Kidney epithelial cell (primary cell): ENCODE measurements around the gene FNDC1. TPM values are rescaled to one million over a fixed set of nuclear protein-coding genes. Genes with fewer than 3 reads are reported as not detected.

Experiments used
- DNase-seq: peaks from one replicate; pipeline ENCODE4 v3.0.0-alpha.2; 2010; ENCODE audit warnings: low read depth
- H3K27me3 ChIP-seq: 2 replicates; pipeline ENCODE4 v1.6.0; 2011; ENCODE audit warnings: low read length; ENCODE audit not compliant: control insufficient read depth, insufficient read depth
- H3K36me3 ChIP-seq: 2 replicates; pipeline ENCODE4 v1.5.1; 2011; ENCODE audit warnings: low read length; ENCODE audit not compliant: control insufficient read depth, insufficient read depth
- H3K4me3 ChIP-seq: 2 replicates; pipeline ENCODE4 v1.5.1; 2011; ENCODE audit warnings: low read depth, mild to moderate bottlenecking, control low read depth, low read length
- CTCF ChIP-seq: IDR thresholded peaks from 2 replicates; pipeline ENCODE4 v1.5.1; 2011; ENCODE audit warnings: mild to moderate bottlenecking, moderate library complexity, low read length, control low read depth, inconsistent platforms; ENCODE audit not compliant: insufficient read depth, poor library complexity, severe bottlenecking
- total RNA-seq: library from RNA; depleted of rRNA; stranded (reverse); fragments of >200 nt; gene quantifications from 2 replicates; pipeline ENCODE4 v1.2.3, GENCODE V29; 2015

Gene FNDC1
- total RNA-seq, 1 donor from 2014 or later: 1.0 TPM

- no peaks in the 10 kb centered on the region for H3K36me3 ChIP-seq
- no peak for DNase-seq
- no peak for TF ChIP-seq CTCF
- peaks cover 21% of the 10 kb centered on the region for H3K27me3 ChIP-seq
- H3K4me3 ChIP-seq: no peak overlapping the region
Measured at GRCh38 chr6:159233365-159234101, 64.3 kb downstream of the FNDC1 start.

GRCh38 chr6:159234102-159234553 is 64.9 kb downstream of the FNDC1 start:
- H3K4me3 ChIP-seq: no peak overlapping the region
- peaks cover 21% of the 10 kb centered on the region for H3K27me3 ChIP-seq
- no peaks in the 10 kb centered on the region for H3K36me3 ChIP-seq
- no peak for DNase-seq
- no peak for TF ChIP-seq CTCF

GRCh38 chr6:159238920-159239558 is 69.8 kb downstream of the FNDC1 start:
- Histone ChIP-seq H3K4me3 (no peak overlapping the region), H3K27me3 (peaks cover 6% of the 10 kb centered on the region), H3K36me3 (no peaks in the 10 kb centered on the region)
- TF ChIP-seq CTCF: no peak
- DNase-seq: no peak

GRCh38 chr6:159249128-159249527 is 79.9 kb downstream of the FNDC1 start:
- H3K36me3 ChIP-seq: no peaks in the 10 kb centered on the region
- H3K4me3 ChIP-seq: no peak overlapping the region
- TF ChIP-seq CTCF: no peak
- DNase-seq: no peak
- H3K27me3 ChIP-seq: no peaks in the 10 kb centered on the region

GRCh38 chr6:159249752-159250151 is 80.6 kb downstream of the FNDC1 start:
- TF ChIP-seq CTCF: no peak

More at GRCh38 chr6:159249752-159250151, 80.6 kb downstream of the FNDC1 start:
- Histone ChIP-seq H3K4me3 (no peak overlapping the region), H3K36me3 (no peaks in the 10 kb centered on the region), H3K27me3 (no peaks in the 10 kb centered on the region)
- DNase-seq: no peak
